Measurements from ENCODE around the gene MMP21. TPM values are rescaled to one million over a fixed set of nuclear protein-coding genes. Genes with fewer than 3 reads are reported as not detected.
A peak's percentile ranks its signal among the peaks of the same experiment; 100 is the strongest.

MMP21 gene
- total and polyA plus RNA-seq, 2 of the 13 experiments (the other 11 are each of a cell fraction or from before 2014, with no cell fraction given), result not detected

GRCh38 chr10:125792342-125793300, 17.0 kb upstream of the MMP21 start (continued):
- TF ChIP-seq ZNF317 (CRISPR knock-in tag; IDR thresholded peaks at IDR 0.05) (0 out of 2 replicates have a peak, but pooled peaks have one; percentile 39), DRAP1 (CRISPR knock-in tag; IDR thresholded peaks at IDR 0.05) (0 out of 2 replicates have a peak, but pooled peaks have one; percentile 35), RAD21 (CRISPR knock-in tag; IDR thresholded peaks at IDR 0.05) (no peak), ZNF264 (CRISPR knock-in tag; IDR thresholded peaks at IDR 0.05) (peak; percentile 95), ELF1 (CRISPR knock-in tag; IDR thresholded peaks at IDR 0.05) (no peak; the same call in none of the 2 replicates), ZNF101 (CRISPR knock-in tag; IDR thresholded peaks at IDR 0.05; ENCODE audit: borderline replicate concordance, low read depth) (no peak), YY1 (IDR thresholded peaks at IDR 0.05; ENCODE audit: insufficient read depth, insufficient replicate concordance, low read depth, low read length) (no peak), ZNF280D (CRISPR knock-in tag; IDR thresholded peaks at IDR 0.05) (0 out of 2 replicates have a peak, but pooled peaks have one; percentile 72), KMT2B (CRISPR knock-in tag; IDR thresholded peaks at IDR 0.05) (0 out of 2 replicates have a peak, but pooled peaks have one; percentile 33), ZNF180 (CRISPR knock-in tag; IDR thresholded peaks at IDR 0.05; ENCODE audit: borderline replicate concordance, low read depth) (no peak), MXI1 (IDR thresholded peaks at IDR 0.05; ENCODE audit: borderline replicate concordance, low read depth, low read length) (peak; percentile 40; the same call in 1 of the 3 replicates), ZNF124 (CRISPR knock-in tag; IDR thresholded peaks at IDR 0.05) (peak; percentile 89), ZNF138 (CRISPR knock-in tag; IDR thresholded peaks at IDR 0.05; ENCODE audit: low read depth) (no peak), ZNF619 (CRISPR knock-in tag; IDR thresholded peaks at IDR 0.05) (peak; percentile 97; the same call in 1 of the 2 replicates), CEBPZ (IDR thresholded peaks at IDR 0.05; ENCODE audit: low read length) (no peak), ARID4A (CRISPR knock-in tag; IDR thresholded peaks at IDR 0.05; ENCODE audit: borderline replicate concordance) (peak; percentile 76; the same call in 1 of the 2 replicates), ZNF790 (CRISPR knock-in tag; IDR thresholded peaks at IDR 0.05; ENCODE audit: borderline replicate concordance) (no peak)
